WTC11 (cell line): ENCODE data around the gene STIM2. TPM values are rescaled to one million over a fixed set of nuclear protein-coding genes. Genes with fewer than 3 reads are reported as not detected.

Experiments used
- ATAC-seq: fragments of 200-7000 bp; cut with Tn5 transposase; 2 replicates; pipeline ENCODE4 v1.10.0; 2021; ENCODE audit warnings: mild to moderate bottlenecking, moderate library complexity
- CTCF ChIA-PET: fragments of 300-600 bp; sonication (Branson Sonifier 250); formaldehyde crosslinking; loops from one replicate; lab custom pipeline; 2021; ENCODE audit warnings: antibody characterized with exemption; lab: Charles Lee
- POLR2A ChIA-PET: fragments of 350-600 bp; sonication (Branson Sonifier 250); formaldehyde crosslinking; loops from one replicate; lab custom pipeline; 2021; ENCODE audit warnings: antibody characterized with exemption; lab: Charles Lee
- DNase-seq: peaks from one replicate; pipeline ENCODE4 v3.0.0; 2021; ENCODE audit warnings: low spot score
- H3K27ac Mint-ChIP-seq: 2 replicates; pipeline ENCODE4 v1.8.0; 2021; ENCODE audit warnings: mixed read lengths
- H3K27me3 Mint-ChIP-seq: 2 replicates; pipeline ENCODE4 v1.8.0; 2021; ENCODE audit warnings: low read depth, mild to moderate bottlenecking, moderate library complexity, mixed read lengths
- H3K36me3 Mint-ChIP-seq: 2 replicates; pipeline ENCODE4 v1.8.0; 2021; ENCODE audit warnings: mixed read lengths
- H3K4me1 Mint-ChIP-seq: 2 replicates; pipeline ENCODE4 v1.8.0; 2022; ENCODE audit warnings: mixed read lengths
- H3K4me3 Mint-ChIP-seq: 2 replicates; pipeline ENCODE4 v1.8.0; 2021; ENCODE audit warnings: mild to moderate bottlenecking, moderate library complexity, mixed read lengths
- H3K9me3 Mint-ChIP-seq: 2 replicates; pipeline ENCODE4 v1.8.0; 2021; ENCODE audit warnings: mixed read lengths
- E2F5 ChIP-seq: sonication (generic); formaldehyde crosslinking; IDR thresholded peaks from 2 replicates; pipeline ENCODE4 v1.8.1; 2022; ENCODE audit warnings: mild to moderate bottlenecking, moderate library complexity, missing genetic modification reagents
- ELF4 ChIP-seq: sonication (generic); formaldehyde crosslinking; IDR thresholded peaks from 2 replicates; pipeline ENCODE4 v1.8.1; 2022; ENCODE audit warnings: low read depth, mild to moderate bottlenecking, moderate library complexity, missing genetic modification reagents
- ETV6 ChIP-seq: sonication (generic); formaldehyde crosslinking; IDR thresholded peaks from 2 replicates; pipeline ENCODE4 v1.8.1; 2022; ENCODE audit warnings: mild to moderate bottlenecking, missing genetic modification reagents
- HMGA2 ChIP-seq: fragments of 250-450 bp; sonication (Bioruptor Pico); IDR thresholded peaks from 2 replicates; pipeline ENCODE4 v1.4.0; 2021; ENCODE audit warnings: mild to moderate bottlenecking, moderate library complexity
- HMGXB4 ChIP-seq: sonication (generic); formaldehyde crosslinking; IDR thresholded peaks from 2 replicates; pipeline ENCODE4 v1.8.1; 2023; ENCODE audit warnings: mild to moderate bottlenecking, moderate library complexity, missing genetic modification reagents
- JAZF1 ChIP-seq: fragments of 250-450 bp; sonication (Bioruptor Pico); IDR thresholded peaks from 2 replicates; pipeline ENCODE4 v1.9.0; 2021; ENCODE audit warnings: moderate library complexity, mild to moderate bottlenecking, inconsistent platforms
- MXD4 ChIP-seq: fragments of 250-450 bp; sonication (Bioruptor Pico); IDR thresholded peaks from 2 replicates; pipeline ENCODE4 v1.8.0; 2021; ENCODE audit warnings: mild to moderate bottlenecking, moderate library complexity, borderline replicate concordance
- PRRX2 ChIP-seq: fragments of 250-450 bp; sonication (Bioruptor Pico); IDR thresholded peaks from 2 replicates; pipeline ENCODE4 v1.8.0; 2021; ENCODE audit warnings: mild to moderate bottlenecking
- RELA ChIP-seq: sonication (generic); formaldehyde crosslinking; IDR thresholded peaks from 2 replicates; pipeline ENCODE4 v1.8.1; 2022; ENCODE audit warnings: missing genetic modification reagents, mild to moderate bottlenecking, borderline replicate concordance
- SMAD3 ChIP-seq: sonication (generic); formaldehyde crosslinking; IDR thresholded peaks from 2 replicates; pipeline ENCODE4 v1.8.0; 2022; ENCODE audit warnings: missing genetic modification reagents, mild to moderate bottlenecking, borderline replicate concordance
- SOX15 ChIP-seq: fragments of 250-450 bp; sonication (Bioruptor Pico); IDR thresholded peaks from 2 replicates; pipeline ENCODE4 v1.9.0; 2021; ENCODE audit warnings: mild to moderate bottlenecking
- TCF7 ChIP-seq: sonication (generic); formaldehyde crosslinking; IDR thresholded peaks from 2 replicates; pipeline ENCODE4 v1.8.0; 2022; ENCODE audit warnings: mild to moderate bottlenecking, low read depth, missing genetic modification reagents, moderate library complexity
- TEAD1 ChIP-seq: sonication (generic); formaldehyde crosslinking; IDR thresholded peaks from 2 replicates; pipeline ENCODE4 v1.8.0; 2022; ENCODE audit warnings: mild to moderate bottlenecking, missing genetic modification reagents
- TEAD4 ChIP-seq: sonication (generic); formaldehyde crosslinking; IDR thresholded peaks from 2 replicates; pipeline ENCODE4 v1.8.0; 2022; ENCODE audit warnings: mild to moderate bottlenecking, missing genetic modification reagents
- USF1 ChIP-seq: sonication (generic); formaldehyde crosslinking; IDR thresholded peaks from 2 replicates; pipeline ENCODE4 v1.8.0; 2022; ENCODE audit warnings: mild to moderate bottlenecking, missing genetic modification reagents
- ZBTB21 ChIP-seq: sonication (generic); formaldehyde crosslinking; IDR thresholded peaks from 2 replicates; pipeline ENCODE4 v1.8.1; 2023; ENCODE audit warnings: mild to moderate bottlenecking, missing genetic modification reagents, borderline replicate concordance
- ZBTB43 ChIP-seq: sonication (generic); formaldehyde crosslinking; IDR thresholded peaks from 2 replicates; pipeline ENCODE4 v1.8.1; 2023; ENCODE audit warnings: mild to moderate bottlenecking, missing genetic modification reagents
- ZMAT4 ChIP-seq: fragments of 250-450 bp; sonication (Bioruptor Pico); IDR thresholded peaks from 2 replicates; pipeline ENCODE4 v1.9.0; 2021; ENCODE audit warnings: mild to moderate bottlenecking
- ZNF121 ChIP-seq: sonication (generic); formaldehyde crosslinking; IDR thresholded peaks from 2 replicates; pipeline ENCODE4 v1.8.0; 2023; ENCODE audit warnings: missing genetic modification reagents
- ZNF138 ChIP-seq: sonication (generic); formaldehyde crosslinking; conservative IDR thresholded peaks from 2 replicates; pipeline ENCODE4 v1.8.1; 2022; ENCODE audit warnings: mild to moderate bottlenecking, moderate library complexity, missing genetic modification reagents
- ZNF219 ChIP-seq: sonication (generic); formaldehyde crosslinking; IDR thresholded peaks from 2 replicates; pipeline ENCODE4 v1.8.0; 2023; ENCODE audit warnings: missing genetic modification reagents, mild to moderate bottlenecking, borderline replicate concordance
- ZNF396 ChIP-seq: fragments of 250-450 bp; sonication (Bioruptor Pico); IDR thresholded peaks from 2 replicates; pipeline ENCODE4 v1.8.0; 2021; ENCODE audit warnings: mild to moderate bottlenecking, moderate library complexity, borderline replicate concordance
- ZNF416 ChIP-seq: fragments of 250-450 bp; sonication (Bioruptor Pico); IDR thresholded peaks from 2 replicates; pipeline ENCODE4 v1.9.0; 2021; ENCODE audit warnings: mild to moderate bottlenecking, inconsistent platforms
- total RNA-seq: library from RNA; stranded (reverse); gene quantifications from 3 replicates; pipeline ENCODE4 v1.2.3, GENCODE V29; 2021

STIM2 gene
- total RNA-seq, 1 experiment from 2014 or later = 22.4 TPM

- ChIA-PET POLR2A (no interaction called here), CTCF (no interaction called here)
- Mint-ChIP-seq H3K27me3 (no peaks in the 10 kb centered on the region), H3K4me3 (no peak overlapping the region), H3K9me3 (peaks cover 11% of the 10 kb centered on the region), H3K27ac (peak overlapping the region; percentile 18; the same call in 1 of the 2 replicates), H3K4me1 (peaks cover 13% of the 10 kb centered on the region), H3K36me3 (no peaks in the 10 kb centered on the region; the same call in 1 of the 2 replicates)
- DNase-seq (no peak), ATAC-seq (no peak)
- TF ChIP-seq ZNF138 (CRISPR knock-in tag) = no peak
- TF ChIP-seq TEAD4 (CRISPR knock-in tag) = no peak
- TF ChIP-seq SOX15 (CRISPR knock-in tag) = no peak
- TF ChIP-seq USF1 (CRISPR knock-in tag) = no peak
- TF ChIP-seq ETV6 (CRISPR knock-in tag) = no peak
Observed at GRCh38 chr4:26987191-26987590, 126.5 kb downstream of the STIM2 start.

- DNase-seq (no peak), ATAC-seq (no peak)
- H3K4me1 Mint-ChIP-seq = peaks cover 13% of the 10 kb centered on the region
- peaks cover 11% of the 10 kb centered on the region for H3K9me3 Mint-ChIP-seq
- H3K27me3 Mint-ChIP-seq = no peaks in the 10 kb centered on the region
- TF ChIP-seq HMGXB4 (CRISPR knock-in tag) (no peak), ZNF416 (CRISPR knock-in tag) (no peak)
- POLR2A ChIA-PET = no interaction called here
- H3K27ac Mint-ChIP-seq = no peak overlapping the region
- H3K36me3 Mint-ChIP-seq = no peaks in the 10 kb centered on the region; the same call in 1 of the 2 replicates
- no peak overlapping the region for H3K4me3 Mint-ChIP-seq
- CTCF ChIA-PET = no interaction called here
Observed at GRCh38 chr4:26991057-26991456, 130.4 kb downstream of the STIM2 start.

GRCh38 chr4:26992657-26993361 lies 132.2 kb downstream of the STIM2 start:
- no peak for ATAC-seq
- H3K36me3 Mint-ChIP-seq = no peaks in the 10 kb centered on the region; the same call in 1 of the 2 replicates
- no peak overlapping the region for H3K4me3 Mint-ChIP-seq
- no peaks in the 10 kb centered on the region for H3K27me3 Mint-ChIP-seq
- DNase-seq = no peak
- no peak for TF ChIP-seq MXD4 (CRISPR knock-in tag)
- TF ChIP-seq JAZF1 (CRISPR knock-in tag) = no peak
- TF ChIP-seq ZNF121 (CRISPR knock-in tag) = no peak
- no peak for TF ChIP-seq ELF4 (CRISPR knock-in tag)
- TF ChIP-seq TCF7 (CRISPR knock-in tag) = no peak
- TF ChIP-seq TEAD1 (CRISPR knock-in tag) = no peak
- TF ChIP-seq ZBTB43 (CRISPR knock-in tag) = no peak
- no peak for TF ChIP-seq RELA (CRISPR knock-in tag)
- no peak for TF ChIP-seq HMGA2 (CRISPR knock-in tag)
- no peak for TF ChIP-seq PRRX2 (CRISPR knock-in tag)
- TF ChIP-seq ZBTB21 (CRISPR knock-in tag) = no peak
- no peak for TF ChIP-seq SOX15 (CRISPR knock-in tag)
- TF ChIP-seq ZNF396 (CRISPR knock-in tag) = no peak
- no peak for TF ChIP-seq ZNF219 (CRISPR knock-in tag)
- no peak for TF ChIP-seq E2F5
- no peak for TF ChIP-seq USF1 (CRISPR knock-in tag)
- no peak for TF ChIP-seq SMAD3 (CRISPR knock-in tag)
- no peak for TF ChIP-seq ZMAT4
- ChIA-PET POLR2A (no interaction called here), CTCF (interaction anchor here (1.6 kb wide), 1 partner anchor 8 kb away, joined by 5 read pairs; no protein-coding TSS in a partner anchor)
- H3K9me3 Mint-ChIP-seq = peaks cover 11% of the 10 kb centered on the region
- H3K4me1 Mint-ChIP-seq = no peaks in the 10 kb centered on the region
- no peak overlapping the region for H3K27ac Mint-ChIP-seq
